Measurements from ENCODE around the gene PCDH9.

Gene PCDH9

GRCh38 chr13:67155898-67156722 lies 74.0 kb downstream of the PCDH9 start:
- H3K4me3 ChIP-seq (replicated peaks; ENCODE audit: low read depth, low read length), result no peak overlapping the region
- no peaks in the 10 kb centered on the region for H3K36me3 ChIP-seq (ENCODE audit: control insufficient read depth, insufficient read depth, low read length)
- DNase-seq (ENCODE audit: extremely low read depth, insufficient read length), result no peak
- no peaks in the 10 kb centered on the region for H3K27me3 ChIP-seq (replicated peaks; ENCODE audit: control insufficient read depth, insufficient read depth, low read length)
- TF ChIP-seq CTCF (IDR thresholded peaks at IDR 0.05; ENCODE audit: insufficient read depth, low read length, poor library complexity, severe bottlenecking), result no peak

GRCh38 chr13:67152085-67152484 lies 78.1 kb downstream of the PCDH9 start:
- Histone ChIP-seq H3K4me3 (replicated peaks; ENCODE audit: low read depth, low read length) (no peak overlapping the region), H3K27me3 (replicated peaks; ENCODE audit: control insufficient read depth, insufficient read depth, low read length) (no peaks in the 10 kb centered on the region), H3K36me3 (ENCODE audit: control insufficient read depth, insufficient read depth, low read length) (no peaks in the 10 kb centered on the region)
- DNase-seq (ENCODE audit: extremely low read depth, insufficient read length), result no peak
- no peak for TF ChIP-seq CTCF (IDR thresholded peaks at IDR 0.05; ENCODE audit: insufficient read depth, low read length, poor library complexity, severe bottlenecking)

- no peak for TF ChIP-seq CTCF (IDR thresholded peaks at IDR 0.05; ENCODE audit: insufficient read depth, low read length, poor library complexity, severe bottlenecking)
- Histone ChIP-seq H3K4me3 (replicated peaks; ENCODE audit: low read depth, low read length) (no peak overlapping the region), H3K36me3 (ENCODE audit: control insufficient read depth, insufficient read depth, low read length) (no peaks in the 10 kb centered on the region), H3K27me3 (replicated peaks; ENCODE audit: control insufficient read depth, insufficient read depth, low read length) (no peaks in the 10 kb centered on the region)
- DNase-seq (ENCODE audit: extremely low read depth, insufficient read length), result no peak
These were observed 78.5 kb downstream of the PCDH9 start for GRCh38 chr13:67151652-67152051.

- Histone ChIP-seq H3K36me3 (ENCODE audit: control insufficient read depth, insufficient read depth, low read length) (no peaks in the 10 kb centered on the region), H3K27me3 (replicated peaks; ENCODE audit: control insufficient read depth, insufficient read depth, low read length) (no peaks in the 10 kb centered on the region), H3K4me3 (replicated peaks; ENCODE audit: low read depth, low read length) (no peak overlapping the region)
- no peak for TF ChIP-seq CTCF (IDR thresholded peaks at IDR 0.05; ENCODE audit: insufficient read depth, low read length, poor library complexity, severe bottlenecking)
- no peak for DNase-seq (ENCODE audit: extremely low read depth, insufficient read length)
These were observed 79.5 kb downstream of the PCDH9 start for GRCh38 chr13:67150608-67151007.

- TF ChIP-seq CTCF (IDR thresholded peaks at IDR 0.05; ENCODE audit: insufficient read depth, low read length, poor library complexity, severe bottlenecking), result no peak
- no peak for DNase-seq (ENCODE audit: extremely low read depth, insufficient read length)
- no peaks in the 10 kb centered on the region for H3K27me3 ChIP-seq (replicated peaks; ENCODE audit: control insufficient read depth, insufficient read depth, low read length)
- H3K36me3 ChIP-seq (ENCODE audit: control insufficient read depth, insufficient read depth, low read length), result no peaks in the 10 kb centered on the region
- no peak overlapping the region for H3K4me3 ChIP-seq (replicated peaks; ENCODE audit: low read depth, low read length)
These were observed 82.0 kb downstream of the PCDH9 start for GRCh38 chr13:67148161-67148571.
